IPS-18a (cell line): ENCODE measurements around the gene XCL2.

Experiments
- H3K27ac ChIP-seq: one replicate; pipeline ENCODE4 v1.5.1; 2013; ENCODE audit warnings: low read length
- H3K27me3 ChIP-seq: one replicate; pipeline ENCODE4 v1.6.1; 2013; ENCODE audit warnings: mild to moderate bottlenecking, low read length; ENCODE audit not compliant: control insufficient read depth, insufficient read depth
- H3K36me3 ChIP-seq: one replicate; pipeline ENCODE4 v1.6.1; 2013; ENCODE audit warnings: low read depth, low read length; ENCODE audit not compliant: control insufficient read depth
- H3K4me1 ChIP-seq: one replicate; pipeline ENCODE4 v1.6.1; 2013; ENCODE audit warnings: low read depth, low read length; ENCODE audit not compliant: control insufficient read depth
- H3K4me3 ChIP-seq: one replicate; pipeline ENCODE4 v1.5.1; 2013; ENCODE audit warnings: low read length
- H3K9ac ChIP-seq: one replicate; pipeline ENCODE4 v1.6.1; 2013; ENCODE audit warnings: mild to moderate bottlenecking, low read length, moderate library complexity
- H3K9me3 ChIP-seq: one replicate; pipeline ENCODE4 v1.6.1; 2013; ENCODE audit warnings: low read depth, low read length; ENCODE audit not compliant: control insufficient read depth

XCL2 gene

DNA sequence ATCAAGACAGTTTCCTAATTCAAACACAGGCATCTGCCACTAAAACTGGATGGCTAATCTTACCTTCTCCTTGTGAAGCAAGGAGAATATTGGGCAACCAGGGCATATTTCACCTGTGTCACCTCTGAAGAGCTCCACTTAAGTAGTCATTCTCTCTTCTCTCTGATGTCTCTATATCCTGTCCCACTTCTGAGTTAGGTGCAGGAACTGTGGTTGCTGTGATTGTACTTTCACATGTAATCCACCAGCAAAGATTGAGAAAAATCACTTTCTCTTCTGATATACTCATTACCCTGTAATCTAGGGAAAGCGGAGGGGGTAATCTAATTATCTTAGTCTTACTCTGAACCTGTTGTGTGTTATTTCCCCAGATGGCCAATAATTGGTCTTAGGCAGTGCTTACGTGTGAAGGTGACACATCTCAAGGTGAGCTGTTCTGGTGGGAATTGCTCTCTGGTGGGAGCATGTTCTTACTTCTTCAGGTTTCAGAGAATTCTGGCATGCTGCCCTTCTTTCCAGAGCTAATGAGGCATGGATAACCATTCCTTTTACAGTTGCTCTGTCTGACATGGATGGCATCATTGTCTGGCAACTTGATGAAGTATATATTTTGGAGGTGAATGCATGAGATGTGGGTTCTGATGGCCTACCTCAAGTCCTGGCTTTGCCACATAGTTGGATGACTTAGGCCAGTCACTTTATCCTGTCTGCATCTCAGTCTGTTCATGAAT lies 12.0 kb downstream of the XCL2 start:
- no peaks in the 10 kb centered on the region for H3K9me3 ChIP-seq
- H3K36me3 ChIP-seq, result no peaks in the 10 kb centered on the region
- H3K27me3 ChIP-seq, result no peaks in the 10 kb centered on the region
- no peaks in the 10 kb centered on the region for H3K4me1 ChIP-seq
- no peak overlapping the region for H3K27ac ChIP-seq
- no peak overlapping the region for H3K4me3 ChIP-seq
- no peak overlapping the region for H3K9ac ChIP-seq

DNA sequence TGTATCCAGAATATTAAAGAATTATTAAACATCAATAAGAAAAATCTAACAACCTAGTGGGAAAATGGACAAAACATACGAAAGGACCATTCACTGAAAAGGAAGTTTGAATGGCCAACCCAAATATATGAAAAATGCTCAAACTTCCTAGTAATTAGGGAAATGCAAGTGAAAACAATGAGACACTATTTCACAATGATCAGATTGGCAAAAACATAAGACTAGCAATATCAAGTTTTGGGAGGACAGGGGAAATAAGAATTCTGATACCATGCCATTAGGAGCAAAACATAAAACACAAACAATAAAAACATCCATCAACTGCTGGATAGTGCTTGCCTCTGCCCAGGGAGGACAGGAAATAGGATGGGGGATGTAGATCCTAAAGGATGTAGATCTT lies 14.3 kb downstream of the XCL2 start:
- Histone ChIP-seq H3K9ac (no peak overlapping the region), H3K9me3 (no peaks in the 10 kb centered on the region), H3K27me3 (no peaks in the 10 kb centered on the region), H3K4me3 (no peak overlapping the region), H3K36me3 (no peaks in the 10 kb centered on the region), H3K4me1 (no peaks in the 10 kb centered on the region), H3K27ac (no peak overlapping the region)

GRCh38 chr1:168521401-168522000 lies 22.3 kb downstream of the XCL2 start:
- Histone ChIP-seq H3K9ac (no peak overlapping the region), H3K4me3 (no peak overlapping the region), H3K9me3 (no peaks in the 10 kb centered on the region), H3K36me3 (no peaks in the 10 kb centered on the region), H3K27ac (no peak overlapping the region), H3K4me1 (no peaks in the 10 kb centered on the region), H3K27me3 (no peaks in the 10 kb centered on the region)

GRCh38 chr1:168520832-168521231 lies 23.0 kb downstream of the XCL2 start:
- Histone ChIP-seq H3K27ac (no peak overlapping the region), H3K4me1 (no peaks in the 10 kb centered on the region), H3K27me3 (no peaks in the 10 kb centered on the region), H3K9me3 (no peaks in the 10 kb centered on the region), H3K9ac (no peak overlapping the region), H3K4me3 (no peak overlapping the region), H3K36me3 (no peaks in the 10 kb centered on the region)

DNA sequence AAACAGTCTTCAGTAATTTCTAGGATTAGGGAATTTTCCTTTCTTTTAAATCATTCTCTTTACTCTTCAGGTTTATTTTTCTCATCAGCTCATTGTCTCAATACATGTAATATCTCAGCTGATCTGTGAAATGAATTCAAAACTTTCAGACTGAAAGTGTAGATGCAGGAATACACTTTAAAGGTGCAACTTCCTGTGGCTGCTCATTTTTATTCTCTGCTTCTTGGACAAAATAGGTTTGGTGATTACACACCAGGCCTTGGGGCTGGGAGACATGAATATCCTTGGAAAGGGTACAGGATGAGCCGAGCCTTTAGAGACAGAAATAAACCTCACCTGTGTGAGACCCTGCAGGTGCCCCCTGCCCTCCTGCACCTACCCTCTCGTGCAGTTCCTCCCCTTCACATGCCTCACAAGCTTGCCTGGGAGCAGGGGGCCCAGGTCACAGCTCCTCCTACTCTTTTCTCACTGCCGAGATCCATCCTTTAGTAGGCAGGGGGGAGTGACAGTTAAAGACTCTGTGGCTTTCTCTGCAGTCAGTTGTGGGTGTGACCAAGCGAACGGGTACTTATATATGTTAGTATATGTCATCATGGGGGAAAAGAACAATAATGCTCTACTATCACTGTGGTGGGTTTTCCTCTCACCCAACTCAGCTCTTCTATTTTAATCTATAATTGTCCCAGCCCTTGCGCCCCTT lies 23.6 kb downstream of the XCL2 start:
- Histone ChIP-seq H3K4me1 (no peaks in the 10 kb centered on the region), H3K27me3 (no peaks in the 10 kb centered on the region), H3K9me3 (no peaks in the 10 kb centered on the region), H3K27ac (no peak overlapping the region), H3K9ac (no peak overlapping the region), H3K4me3 (no peak overlapping the region), H3K36me3 (no peaks in the 10 kb centered on the region)

GRCh38 chr1:168518813-168519212 lies 25.0 kb downstream of the XCL2 start:
- Histone ChIP-seq H3K27me3 (no peaks in the 10 kb centered on the region), H3K9me3 (no peaks in the 10 kb centered on the region), H3K4me1 (no peaks in the 10 kb centered on the region), H3K9ac (no peak overlapping the region), H3K36me3 (no peaks in the 10 kb centered on the region), H3K4me3 (no peak overlapping the region), H3K27ac (no peak overlapping the region)

- H3K4me1 ChIP-seq, result no peaks in the 10 kb centered on the region
- no peaks in the 10 kb centered on the region for H3K36me3 ChIP-seq
- H3K27ac ChIP-seq, result no peak overlapping the region
These were observed 25.6 kb downstream of the XCL2 start for GRCh38 chr1:168518201-168518689.

GRCh38 chr1:168514455-168514854 lies 29.3 kb downstream of the XCL2 start:
- no peaks in the 10 kb centered on the region for H3K36me3 ChIP-seq
- H3K27ac ChIP-seq, result no peak overlapping the region
- no peaks in the 10 kb centered on the region for H3K27me3 ChIP-seq
- no peak overlapping the region for H3K4me3 ChIP-seq
- H3K9me3 ChIP-seq, result no peaks in the 10 kb centered on the region
- no peaks in the 10 kb centered on the region for H3K4me1 ChIP-seq
- no peak overlapping the region for H3K9ac ChIP-seq

More at GRCh38 chr1:168518201-168518689, 25.6 kb downstream of the XCL2 start:
- H3K27me3 ChIP-seq, result no peaks in the 10 kb centered on the region
- no peak overlapping the region for H3K9ac ChIP-seq
- no peak overlapping the region for H3K4me3 ChIP-seq
- H3K9me3 ChIP-seq, result no peaks in the 10 kb centered on the region

DNA sequence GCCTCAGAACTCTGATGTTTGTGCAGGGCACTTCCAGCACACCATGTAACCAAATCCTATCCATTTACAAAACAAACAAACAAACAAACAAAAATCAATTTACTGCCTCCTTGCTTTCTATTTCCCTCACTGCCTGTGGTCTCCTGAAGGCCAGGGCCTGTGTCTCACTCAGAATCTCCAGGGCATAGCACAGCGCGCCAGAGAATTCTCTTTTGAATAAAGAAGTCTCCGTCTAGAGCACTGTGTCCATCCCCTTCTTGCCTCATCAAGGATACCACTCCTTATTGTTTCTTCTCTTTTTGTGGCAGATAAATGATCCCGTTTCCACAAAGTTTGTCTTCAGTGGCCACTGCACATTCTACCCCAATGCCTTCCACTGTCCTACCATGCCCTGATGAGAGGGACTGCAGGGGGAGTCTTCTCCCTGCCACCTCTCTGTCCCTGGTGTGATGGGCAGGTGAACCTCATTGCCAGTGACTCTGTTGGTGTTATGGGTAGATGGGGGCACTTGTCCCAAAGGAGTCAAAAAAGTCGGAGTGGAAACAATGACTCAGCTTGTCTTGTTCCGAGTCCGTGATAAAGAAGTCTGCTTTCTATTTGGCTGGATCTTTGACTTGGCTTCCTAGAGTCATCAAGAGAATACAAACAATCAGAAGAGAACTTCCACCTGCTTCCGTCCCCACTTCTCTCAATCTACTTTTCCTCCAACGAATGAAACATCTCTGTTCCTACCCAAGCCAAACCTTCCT lies 30.0 kb downstream of the XCL2 start:
- H3K9ac ChIP-seq, result no peak overlapping the region
- no peaks in the 10 kb centered on the region for H3K27me3 ChIP-seq
- no peaks in the 10 kb centered on the region for H3K36me3 ChIP-seq
- no peak overlapping the region for H3K27ac ChIP-seq
- no peaks in the 10 kb centered on the region for H3K4me1 ChIP-seq
- no peaks in the 10 kb centered on the region for H3K9me3 ChIP-seq
- no peak overlapping the region for H3K4me3 ChIP-seq

GRCh38 chr1:168512864-168513595 lies 30.8 kb downstream of the XCL2 start:
- no peak overlapping the region for H3K9ac ChIP-seq
- H3K36me3 ChIP-seq, result no peaks in the 10 kb centered on the region
- H3K4me1 ChIP-seq, result no peaks in the 10 kb centered on the region
- no peak overlapping the region for H3K27ac ChIP-seq
- H3K4me3 ChIP-seq, result no peak overlapping the region
- H3K9me3 ChIP-seq, result no peaks in the 10 kb centered on the region
- H3K27me3 ChIP-seq, result no peaks in the 10 kb centered on the region
